GM18909 (cell line): Measurements from ENCODE around the gene ZNF655.

ENCODE experiments used
- ATAC-seq: cut with Tn5 transposase; IDR thresholded peaks from one replicate; pipeline ENCODE4 v1.9.1; 2021; ENCODE audit warnings: mild to moderate bottlenecking; ENCODE audit not compliant: unreplicated experiment, poor library complexity

The ZNF655 gene

DNA sequence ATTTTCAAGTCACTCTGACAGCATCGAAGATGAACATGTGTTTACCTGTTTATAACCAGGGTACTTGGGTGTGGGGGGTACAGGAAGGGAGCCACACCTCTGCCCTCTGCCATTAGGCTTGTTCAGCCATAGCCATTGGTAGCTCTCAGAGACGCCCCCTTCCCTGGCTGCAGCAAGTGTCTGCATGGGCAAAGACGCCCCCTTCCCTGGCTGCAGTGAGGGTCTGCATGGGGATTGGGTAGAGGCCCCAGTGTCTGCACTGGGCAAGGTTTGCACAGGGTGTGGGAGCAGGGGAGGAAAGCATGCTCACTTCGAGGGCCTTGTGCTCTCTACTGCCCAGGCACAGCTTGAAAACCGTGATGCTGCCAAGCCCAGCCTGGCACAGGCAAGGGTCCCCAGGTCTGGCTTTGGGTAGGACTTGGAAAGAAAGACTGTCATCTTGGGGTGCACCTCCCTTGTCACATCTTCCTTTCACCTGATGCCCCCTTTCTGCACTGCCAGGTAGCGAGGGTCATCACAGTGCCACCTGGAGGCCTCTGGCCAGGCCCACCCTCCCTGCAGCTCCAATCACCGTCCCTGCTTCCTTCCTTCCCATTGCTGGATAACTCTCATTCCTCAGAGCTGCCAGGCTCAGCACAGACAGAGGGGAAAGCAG lies 43.3 kb downstream of the ZNF655 start:
- no peak for ATAC-seq

DNA sequence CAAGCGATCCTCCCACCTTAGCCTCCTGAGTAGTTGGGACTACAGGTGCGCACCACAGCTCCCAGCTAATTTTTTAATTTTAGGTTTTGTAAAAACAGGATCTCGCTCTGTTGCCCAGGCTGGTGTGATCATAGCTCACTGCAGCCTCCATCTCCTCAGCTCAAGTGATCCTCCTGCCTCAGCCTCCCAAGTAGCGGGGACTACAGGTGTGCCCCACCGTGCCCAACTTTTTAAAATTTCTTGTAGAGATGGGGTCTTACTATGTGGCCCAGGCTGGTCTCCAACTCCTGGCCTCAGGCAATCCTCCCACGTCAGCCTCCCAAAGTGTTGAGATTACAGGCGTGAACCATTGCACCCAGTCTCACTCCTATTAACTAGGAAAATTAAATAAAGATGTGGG lies 47.1 kb downstream of the ZNF655 start:
- ATAC-seq: no peak

DNA sequence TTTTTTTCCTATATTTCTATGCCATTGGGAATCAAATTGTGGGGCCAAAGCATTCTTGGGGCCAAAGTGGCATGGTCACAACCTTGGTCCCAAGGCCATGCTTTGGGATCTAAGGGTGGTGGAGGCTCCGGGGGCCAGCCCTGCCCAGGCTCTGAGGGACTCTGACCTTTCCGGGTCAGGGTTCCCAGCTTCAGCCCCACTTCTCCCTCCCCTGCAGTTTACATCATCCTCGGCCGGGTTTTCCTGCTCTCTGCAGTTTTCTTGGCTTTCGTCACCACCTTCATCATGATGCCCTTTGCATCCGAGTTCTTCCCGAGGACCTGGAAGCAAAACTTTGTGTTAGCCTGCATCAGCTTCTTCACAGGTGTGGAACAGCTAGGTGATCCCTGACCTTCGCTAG lies 48.1 kb downstream of the ZNF655 start:
- ATAC-seq: no peak

DNA sequence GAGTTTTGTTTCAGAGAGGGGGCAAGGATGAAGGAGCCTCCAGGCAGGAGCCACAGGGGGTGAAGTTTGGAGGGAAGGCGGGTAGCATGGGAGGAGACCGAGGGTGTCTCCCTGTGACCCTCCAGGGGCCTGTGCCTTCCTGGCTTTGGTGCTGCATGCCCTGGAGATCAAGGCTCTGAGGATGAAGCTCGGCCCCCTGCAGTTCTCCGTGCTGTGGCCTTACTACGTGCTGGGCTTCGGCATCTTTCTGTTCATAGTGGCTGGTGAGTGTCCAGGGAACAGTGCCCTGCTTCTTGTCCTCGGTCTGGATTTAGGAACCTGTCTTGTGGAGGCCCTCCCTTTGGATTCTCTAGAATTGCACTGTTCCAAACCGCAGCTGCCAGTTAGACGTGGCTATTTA lies 49.1 kb downstream of the ZNF655 start:
- ATAC-seq: no peak

DNA sequence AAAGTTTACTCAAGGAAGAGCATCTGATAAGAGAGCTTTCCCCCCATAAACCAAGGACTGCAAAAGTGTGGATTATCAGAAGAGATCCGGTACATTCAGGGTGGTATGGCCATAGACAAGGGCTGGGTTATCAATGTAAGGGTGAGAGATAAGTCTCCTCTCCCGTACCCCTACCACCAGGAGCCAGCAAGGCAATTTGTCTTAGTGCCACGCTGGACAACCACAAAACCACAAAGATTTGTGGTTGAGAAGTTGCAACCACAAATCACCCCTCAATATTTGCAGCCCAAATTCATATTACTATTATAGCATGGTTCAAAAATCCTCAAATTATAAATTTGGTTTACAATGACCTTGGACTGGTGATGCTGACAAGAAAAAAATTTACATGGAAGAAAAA lies 56.1 kb downstream of the ZNF655 start:
- ATAC-seq: no peak

DNA sequence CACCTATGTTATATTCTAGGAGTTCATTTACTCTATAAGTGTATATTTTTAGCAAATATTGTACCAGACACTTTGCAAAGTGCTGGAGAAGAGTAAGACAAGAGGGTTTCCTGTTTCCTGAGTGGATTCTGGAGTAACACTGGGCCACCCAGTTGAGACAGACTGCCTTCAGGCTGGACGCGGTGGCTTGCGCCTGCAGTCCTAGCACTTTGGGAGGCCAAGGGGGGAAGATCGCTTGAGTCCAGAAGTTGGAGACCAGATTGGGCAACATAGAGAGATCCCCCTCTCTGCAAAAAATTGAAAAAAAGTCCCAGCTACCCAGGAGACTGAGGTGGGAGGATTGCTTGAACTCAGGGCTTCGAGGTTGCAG lies 57.5 kb downstream of the ZNF655 start:
- ATAC-seq: no peak

DNA sequence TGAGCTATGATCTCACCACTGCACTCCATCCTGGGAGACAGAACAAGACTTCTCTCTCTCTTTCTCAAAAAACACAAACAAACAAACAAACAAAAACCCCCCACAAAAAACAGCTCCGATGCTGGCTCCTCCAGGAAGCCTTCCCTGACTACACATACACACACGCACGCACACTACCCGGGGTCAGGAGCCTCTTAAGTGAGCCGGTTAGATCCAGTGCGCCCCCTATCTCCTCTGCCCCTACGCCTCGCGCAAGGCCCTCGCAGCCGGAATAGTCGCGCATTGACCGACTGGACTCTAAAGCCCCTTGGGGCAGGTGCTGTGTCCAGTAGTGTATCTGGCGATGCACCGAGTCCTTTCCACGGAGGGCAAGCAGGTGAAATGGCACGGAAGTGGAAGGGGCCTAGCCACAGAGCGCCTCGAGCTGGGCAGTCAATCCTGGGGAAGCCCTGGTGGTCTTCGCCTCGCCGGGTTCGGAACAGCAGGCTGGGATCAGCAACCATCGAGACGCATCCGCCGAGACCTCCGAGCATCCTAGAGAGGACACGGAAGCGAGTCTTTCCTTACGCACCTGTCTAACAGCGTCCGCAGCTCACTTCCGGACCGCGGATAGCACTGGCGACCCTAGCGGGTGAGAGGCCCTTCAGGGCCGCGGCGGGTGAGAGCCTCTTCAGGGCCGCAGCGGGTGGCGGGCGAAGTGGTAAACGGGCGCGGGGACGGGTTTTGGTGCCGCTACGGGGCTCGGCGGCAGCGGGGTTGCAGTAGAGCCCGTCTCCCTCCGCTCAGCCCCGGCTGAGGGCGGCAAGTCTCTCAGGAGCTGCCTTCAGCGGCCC lies 58.1 kb downstream of the ZNF655 start, which contains the start of gene ZSCAN25:
ZSCAN25 (plus strand) TSS at position 588 of the 833 bp plus-strand sequence. CDS start 2,661 bp downstream, outside the sequence.
- ATAC-seq: peak; percentile 94

DNA sequence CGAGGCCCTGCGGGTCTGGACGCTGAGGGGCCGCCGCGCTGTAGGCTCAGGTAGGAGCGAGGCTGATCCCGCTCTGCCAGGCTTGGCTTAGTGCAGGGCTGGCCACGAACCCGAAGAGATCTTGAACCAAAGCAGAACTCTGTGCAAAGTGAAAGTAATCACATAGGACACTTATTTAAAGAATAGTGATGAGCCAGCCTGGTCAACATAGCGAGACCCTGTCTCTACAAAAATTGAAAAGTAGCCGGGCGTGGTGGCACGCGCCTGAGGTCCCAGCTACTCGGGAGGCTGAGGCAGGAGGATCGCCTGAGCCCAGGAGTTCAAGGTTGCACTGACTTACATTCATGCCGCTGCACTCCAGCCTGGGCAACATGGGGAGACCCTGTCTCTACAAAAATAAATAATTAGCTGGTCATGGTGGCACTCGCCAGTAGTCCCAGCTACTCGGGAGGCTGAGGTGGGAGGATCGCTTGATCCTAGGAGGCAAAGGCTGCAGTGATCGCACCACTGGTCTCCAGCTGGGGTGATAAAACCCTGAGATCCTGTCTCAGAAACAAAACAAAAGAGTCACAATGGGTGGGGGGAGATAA lies 58.8 kb downstream of the ZNF655 start:
- ATAC-seq: no peak

DNA sequence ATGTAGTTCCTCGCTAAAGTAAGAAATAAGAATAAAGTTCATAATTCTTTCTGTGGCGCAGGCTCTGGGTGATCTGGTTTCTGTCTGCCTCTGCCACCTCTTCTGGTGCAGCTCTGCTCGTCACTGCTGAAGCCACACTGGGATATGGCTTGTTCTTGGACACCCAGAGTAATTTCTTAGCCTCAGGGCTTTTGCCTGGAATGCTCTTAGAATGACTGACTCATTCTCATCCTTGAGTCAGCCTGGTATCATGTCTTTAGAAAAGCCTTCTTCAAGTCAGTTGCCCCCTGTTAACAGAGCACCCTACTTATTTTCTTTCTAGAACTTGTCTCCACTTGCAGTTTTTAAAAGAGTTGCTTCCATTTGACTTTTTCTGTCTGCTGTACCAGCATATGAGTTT lies 60.3 kb downstream of the ZNF655 start:
- ATAC-seq: no peak

DNA sequence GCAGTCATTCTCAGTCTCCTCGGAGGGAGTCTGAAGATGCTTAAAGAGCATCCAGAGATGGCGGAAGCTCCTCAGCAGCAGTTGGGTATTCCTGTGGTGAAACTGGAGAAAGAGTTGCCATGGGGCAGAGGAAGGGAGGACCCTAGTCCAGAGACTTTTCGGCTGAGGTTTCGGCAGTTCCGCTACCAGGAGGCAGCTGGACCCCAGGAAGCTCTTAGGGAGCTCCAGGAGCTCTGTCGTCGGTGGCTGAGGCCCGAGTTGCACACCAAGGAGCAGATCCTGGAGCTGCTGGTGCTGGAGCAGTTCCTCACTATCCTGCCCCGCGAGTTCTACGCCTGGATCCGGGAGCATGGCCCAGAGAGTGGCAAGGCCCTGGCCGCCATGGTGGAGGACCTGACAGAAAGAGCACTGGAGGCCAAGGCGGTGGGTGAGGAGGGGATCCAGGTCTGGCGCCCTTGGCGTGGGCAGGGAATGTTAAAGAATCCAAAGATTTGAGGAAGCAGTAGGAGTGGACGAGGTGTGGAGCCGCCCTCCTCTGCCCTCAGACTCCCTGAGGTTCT lies 61.2 kb downstream of the ZNF655 start:
- no peak for ATAC-seq

DNA sequence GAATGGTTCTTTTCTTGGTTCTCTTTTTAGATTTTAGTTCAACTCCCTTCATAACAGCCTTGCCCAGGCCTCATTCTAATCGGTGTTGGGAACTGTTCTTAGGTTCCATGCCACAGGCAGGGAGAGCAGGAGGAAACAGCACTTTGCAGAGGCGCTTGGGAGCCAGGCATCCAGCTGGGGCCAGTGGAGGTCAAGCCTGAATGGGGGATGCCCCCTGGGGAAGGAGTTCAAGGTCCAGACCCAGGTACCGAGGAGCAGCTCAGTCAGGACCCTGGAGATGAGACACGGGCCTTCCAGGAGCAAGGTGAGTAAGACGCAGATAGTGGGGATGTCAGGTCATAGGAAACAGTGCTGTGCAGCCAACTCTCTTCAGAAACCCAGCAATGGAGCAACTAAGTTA lies 62.8 kb downstream of the ZNF655 start:
- ATAC-seq: no peak

DNA sequence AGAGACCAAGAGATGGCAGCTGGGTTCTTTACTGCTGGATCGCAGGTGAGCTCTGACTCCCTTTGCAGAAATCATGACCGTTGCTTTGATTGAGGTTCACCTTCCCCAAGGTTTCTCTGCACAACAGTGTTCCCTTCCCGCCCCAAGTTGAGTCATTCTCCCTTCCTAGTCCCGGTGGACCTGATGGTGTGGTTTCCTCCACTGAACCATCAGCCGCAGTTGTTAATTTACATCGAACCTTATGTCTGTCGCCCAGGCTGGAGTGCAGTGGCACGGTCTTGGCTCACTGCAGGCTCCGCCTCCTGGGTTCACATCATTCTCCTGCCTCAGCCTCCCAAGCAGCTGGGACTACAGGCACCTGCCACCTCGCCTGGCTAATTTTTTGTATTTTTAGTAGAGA lies 64.2 kb downstream of the ZNF655 start:
- ATAC-seq: no peak

DNA sequence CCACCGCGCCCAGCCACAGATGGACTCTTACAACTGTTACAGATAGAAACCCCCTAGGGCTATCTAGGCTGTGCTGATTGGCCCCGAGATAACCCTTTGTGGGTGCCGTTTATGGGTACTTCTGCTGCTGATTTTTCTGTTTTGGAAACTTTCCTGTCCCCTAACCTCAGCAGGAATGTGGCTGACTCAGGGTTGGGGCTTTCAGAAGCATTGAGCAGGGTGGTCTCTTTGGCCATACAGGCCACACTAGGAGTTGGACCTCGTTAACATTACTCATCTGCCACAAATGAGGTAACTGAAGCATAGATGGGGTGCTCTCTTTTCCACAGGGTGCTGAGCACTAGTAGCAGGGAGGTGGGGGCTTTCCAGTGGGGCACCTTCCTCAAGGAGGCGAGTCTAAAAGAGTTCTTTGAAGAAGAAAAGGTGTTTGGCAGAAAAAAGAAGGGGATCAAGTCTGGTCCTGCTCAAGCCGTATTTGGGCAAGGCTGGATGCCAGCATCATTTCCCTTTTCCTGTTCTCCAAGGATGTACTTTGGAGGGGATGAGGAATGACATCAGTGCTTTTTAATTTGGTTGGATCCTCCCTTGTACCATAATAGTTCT lies 64.8 kb downstream of the ZNF655 start:
- no peak for ATAC-seq

DNA sequence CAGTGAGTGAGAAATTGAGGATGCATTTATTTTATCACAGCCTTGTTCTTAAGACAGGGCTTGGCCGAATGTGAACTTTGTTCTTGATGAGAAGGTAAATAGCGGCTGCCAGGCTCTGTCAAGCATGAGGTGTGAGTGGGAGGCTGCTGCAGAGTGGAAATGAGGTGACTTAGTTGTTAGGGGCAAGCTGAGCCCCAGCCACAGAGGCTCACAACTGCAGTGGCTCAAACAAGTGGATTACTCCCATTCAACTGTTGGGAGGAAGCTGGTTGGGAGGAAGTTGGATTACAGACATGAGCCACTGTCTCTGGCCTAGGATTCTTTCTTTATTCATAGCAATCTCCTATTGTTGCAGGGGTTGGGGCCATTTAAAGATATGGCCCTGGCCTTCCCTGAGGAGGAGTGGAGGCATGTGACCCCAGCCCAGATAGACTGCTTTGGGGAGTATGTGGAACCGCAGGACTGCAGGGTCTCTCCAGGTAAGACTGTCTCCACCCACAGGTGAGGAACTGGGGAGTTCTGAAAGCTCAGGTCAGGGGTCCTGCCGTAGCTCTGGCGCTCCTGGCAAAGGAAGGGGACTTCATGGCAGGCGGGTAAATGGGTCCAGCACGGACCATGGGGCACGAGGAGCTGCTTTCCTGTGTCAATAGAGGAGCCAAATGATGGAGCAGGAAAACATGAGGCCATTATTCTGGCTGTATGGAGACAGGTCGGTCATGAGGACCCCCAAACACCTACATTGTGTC lies 65.4 kb downstream of the ZNF655 start:
- no peak for ATAC-seq

DNA sequence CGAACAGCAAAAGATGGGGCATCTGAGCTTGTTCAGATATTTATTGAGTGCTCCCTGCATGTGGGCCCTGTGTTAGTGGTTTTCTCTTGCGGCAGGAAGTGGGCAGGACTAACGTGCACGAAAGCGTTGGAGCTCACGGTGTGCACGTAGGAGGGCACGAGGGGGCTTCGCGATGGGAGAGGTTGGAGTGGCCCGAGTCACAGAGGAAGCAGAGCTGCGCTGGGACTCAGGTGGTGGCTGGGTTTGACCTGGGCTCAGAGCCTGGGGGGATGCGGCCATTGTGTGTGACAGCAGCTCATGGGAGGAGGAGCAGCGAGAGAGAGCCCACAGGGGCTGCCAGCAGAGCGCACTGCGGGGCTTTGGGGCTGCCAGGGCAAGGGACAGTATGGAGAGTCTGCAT lies 66.0 kb downstream of the ZNF655 start:
- ATAC-seq: no peak

DNA sequence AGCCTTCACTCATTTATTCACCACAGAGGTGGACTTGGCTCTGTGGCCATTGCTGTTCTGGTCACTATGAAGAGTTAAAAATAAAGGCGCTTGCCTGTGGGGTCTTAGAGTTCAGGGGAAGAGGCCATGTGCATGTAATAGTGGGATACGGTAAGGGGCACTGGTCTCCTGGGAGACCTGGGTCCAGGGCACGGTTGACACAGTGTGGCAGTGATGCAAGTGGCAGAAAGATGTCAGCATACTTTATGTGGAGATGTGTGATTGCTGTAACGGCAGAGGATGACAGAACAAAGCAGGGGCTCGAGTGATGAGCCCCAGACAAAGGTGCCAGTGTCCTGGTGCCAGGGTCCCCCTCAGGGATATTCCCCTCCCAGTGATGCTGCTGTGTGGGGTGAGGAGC lies 66.9 kb downstream of the ZNF655 start:
- no peak for ATAC-seq

DNA sequence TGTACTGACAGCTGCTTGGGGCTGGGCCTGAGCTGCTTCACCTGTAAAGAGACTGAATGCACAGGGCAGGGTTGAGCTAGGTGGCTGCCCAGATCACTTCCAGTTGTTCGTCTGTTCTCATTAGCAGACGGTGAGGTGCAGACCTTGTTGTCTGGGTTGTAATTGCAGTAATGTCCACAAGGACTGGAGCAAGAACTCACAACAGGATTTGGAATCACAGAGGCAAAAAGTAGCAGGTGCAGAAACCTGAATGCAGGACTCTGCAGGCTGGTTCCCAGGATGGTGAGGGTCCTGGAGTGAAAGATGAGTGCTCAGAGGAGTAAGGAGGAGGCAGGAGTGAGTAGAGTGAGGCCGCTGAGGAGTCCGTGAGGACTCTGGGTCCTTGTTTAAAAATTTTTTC lies 67.5 kb downstream of the ZNF655 start:
- ATAC-seq: no peak
